Fibroblast of peridontal ligament (primary cell): ENCODE results near the gene MYLK.

Source experiments
- DNase-seq: peaks from one replicate; pipeline ENCODE4 v3.0.0-alpha.2; 2010; ENCODE audit errors: extremely low read depth

The MYLK gene

GRCh38 chr3:123819949-123820348 is 64.2 kb downstream of the MYLK start:
- no peak for DNase-seq

GRCh38 chr3:123818921-123819429 is 65.2 kb downstream of the MYLK start:
- DNase-seq = peak; percentile 37

- peak; percentile 39 for DNase-seq
These were observed 65.7 kb downstream of the MYLK start for GRCh38 chr3:123818324-123818920.

GRCh38 chr3:123817413-123817812 is 66.7 kb downstream of the MYLK start:
- peak; percentile 61 for DNase-seq

GRCh38 chr3:123816673-123817207 is 67.4 kb downstream of the MYLK start:
- peak; percentile 89 for DNase-seq

- no peak for DNase-seq
These were observed 68.2 kb downstream of the MYLK start for GRCh38 chr3:123815981-123816380.

- DNase-seq = peak; percentile 42
These were observed 70.3 kb downstream of the MYLK start for GRCh38 chr3:123813876-123814275.

GRCh38 chr3:123809597-123809996 is 74.5 kb downstream of the MYLK start:
- peak; percentile 76 for DNase-seq

GRCh38 chr3:123808812-123809211 is 75.3 kb downstream of the MYLK start:
- no peak for DNase-seq

GRCh38 chr3:123807820-123808219 is 76.3 kb downstream of the MYLK start:
- DNase-seq = no peak

GRCh38 chr3:123805504-123805903 is 78.6 kb downstream of the MYLK start:
- DNase-seq = no peak

GRCh38 chr3:123805101-123805500 is 79.0 kb downstream of the MYLK start:
- DNase-seq = no peak

- no peak for DNase-seq
These were observed 79.5 kb downstream of the MYLK start for GRCh38 chr3:123804676-123805075.

- DNase-seq = no peak
These were observed 80.6 kb downstream of the MYLK start for GRCh38 chr3:123803521-123803920.

GRCh38 chr3:123802007-123802625 is 82.0 kb downstream of the MYLK start:
- DNase-seq = peak; percentile 9

GRCh38 chr3:123801474-123801873 is 82.7 kb downstream of the MYLK start:
- no peak for DNase-seq

GRCh38 chr3:123800362-123800682 is 83.8 kb downstream of the MYLK start:
- DNase-seq = no peak

GRCh38 chr3:123799544-123800361 is 84.4 kb downstream of the MYLK start:
- DNase-seq = peak; percentile 60

GRCh38 chr3:123798550-123798949 is 85.6 kb downstream of the MYLK start:
- DNase-seq = no peak

GRCh38 chr3:123795471-123796251 is 88.5 kb downstream of the MYLK start:
- DNase-seq = no peak

GRCh38 chr3:123793425-123793824 is 90.7 kb downstream of the MYLK start:
- no peak for DNase-seq
